RPMI7951 (cell line): ENCODE results near the gene PTPRJ. TPM values are rescaled to one million over a fixed set of nuclear protein-coding genes. Genes with fewer than 3 reads are reported as not detected.

Experiments used
- DNase-seq: peaks from one replicate; pipeline ENCODE4 v3.0.0-alpha.2; 2012; ENCODE audit warnings: low read depth
- total RNA-seq: library from RNA; depleted of rRNA; stranded (reverse); fragments of >200 nt; shearing (Covaris generic); gene quantifications from 2 replicates; pipeline ENCODE4 v1.2.3, GENCODE V29; 2014

PTPRJ gene
- total RNA-seq, 1 experiment from 2014 or later: 13.6 TPM

GRCh38 chr11:48037709-48038468, 57.5 kb downstream of the PTPRJ start:
- DNase-seq: peak; percentile 70

DNA sequence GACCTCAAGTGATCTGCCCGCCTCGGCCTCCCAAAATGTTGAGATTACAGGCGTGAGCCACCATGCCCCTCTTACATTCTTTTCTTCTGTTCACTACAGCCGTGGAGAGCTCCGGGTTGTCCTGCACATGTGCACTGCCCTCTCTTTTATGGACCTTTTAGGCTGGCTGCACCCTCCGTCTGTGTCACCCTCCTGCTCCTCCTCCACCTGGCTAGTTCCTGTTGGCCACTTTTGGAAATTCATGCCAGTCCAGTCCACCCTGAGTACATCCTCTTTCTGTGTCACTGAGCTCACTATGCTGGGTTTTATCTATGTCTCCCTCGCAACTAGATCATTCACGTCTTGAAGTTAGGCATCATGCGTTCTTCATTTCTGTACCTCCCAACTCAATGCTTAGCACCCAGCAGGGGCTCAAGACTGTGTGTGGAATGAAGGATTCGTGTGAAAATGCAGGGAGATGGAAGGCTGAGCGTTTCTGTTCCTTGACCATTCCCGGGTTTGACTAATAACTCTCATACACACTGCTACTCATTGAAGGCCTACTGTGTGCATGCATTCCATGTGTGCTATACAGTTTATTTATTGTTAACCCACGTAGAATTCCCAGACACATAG, 60.6 kb downstream of the PTPRJ start:
- DNase-seq: no peak

DNA sequence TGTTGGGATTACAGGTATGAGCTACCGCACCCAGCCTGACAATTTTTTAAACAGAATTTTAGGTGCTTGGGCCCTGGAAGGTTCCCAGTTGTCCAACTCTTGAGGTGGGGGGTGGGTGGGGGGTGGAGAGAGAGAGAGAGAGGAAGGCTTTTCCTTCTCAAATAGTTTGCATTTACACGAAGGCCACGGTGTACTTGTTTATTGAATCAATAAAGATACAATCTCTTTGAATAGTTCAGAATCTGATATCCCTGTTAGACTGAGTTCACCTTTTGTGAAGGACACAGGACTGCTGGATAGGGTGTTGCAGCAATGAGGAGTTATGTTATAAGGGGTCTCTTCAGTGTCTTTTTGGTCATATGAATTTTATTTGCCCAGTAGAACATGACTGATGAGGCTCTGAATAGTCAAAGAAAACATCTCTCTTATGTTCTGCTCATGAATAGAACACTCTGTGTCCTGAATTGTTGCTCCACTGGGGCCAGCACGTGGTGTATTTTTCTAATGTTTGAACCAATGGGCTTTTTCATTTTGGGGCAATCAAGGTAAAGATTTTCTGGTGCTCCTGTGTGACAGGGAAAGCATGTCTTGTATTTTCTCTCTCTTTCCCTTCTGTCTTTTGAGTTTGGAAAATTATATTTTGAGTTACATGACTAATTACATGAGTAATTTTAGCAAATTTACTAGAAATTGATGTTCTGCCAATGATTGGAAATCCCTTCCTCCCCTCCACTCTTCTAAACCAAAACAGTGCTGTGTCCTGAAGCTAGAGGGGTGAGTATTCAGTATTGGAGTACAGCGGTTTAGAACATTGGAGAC, 61.7 kb downstream of the PTPRJ start:
- DNase-seq: no peak

GRCh38 chr11:48043111-48043990, 63.0 kb downstream of the PTPRJ start:
- no peak for DNase-seq

GRCh38 chr11:48043991-48044512, 63.7 kb downstream of the PTPRJ start:
- DNase-seq: no peak

DNA sequence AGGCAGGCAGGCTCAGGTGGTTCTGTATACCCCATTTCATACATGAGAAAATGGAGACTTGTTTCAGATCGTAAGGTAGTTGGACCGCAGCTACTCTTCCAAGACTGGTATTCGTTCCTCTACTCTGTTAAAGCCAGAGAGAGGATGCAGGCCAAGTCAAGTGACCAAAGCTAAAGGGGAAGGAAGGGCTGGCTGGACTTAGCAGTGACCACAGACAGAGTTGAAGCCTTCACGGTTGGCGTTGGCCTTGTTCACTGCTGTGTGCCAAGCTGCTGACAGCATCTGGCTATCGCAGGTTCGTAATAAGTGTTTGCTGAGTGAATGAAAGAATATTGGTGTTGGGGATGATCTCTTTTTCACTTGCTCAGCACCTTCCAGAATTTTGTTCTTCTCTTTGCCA, 64.2 kb downstream of the PTPRJ start:
- no peak for DNase-seq

DNA sequence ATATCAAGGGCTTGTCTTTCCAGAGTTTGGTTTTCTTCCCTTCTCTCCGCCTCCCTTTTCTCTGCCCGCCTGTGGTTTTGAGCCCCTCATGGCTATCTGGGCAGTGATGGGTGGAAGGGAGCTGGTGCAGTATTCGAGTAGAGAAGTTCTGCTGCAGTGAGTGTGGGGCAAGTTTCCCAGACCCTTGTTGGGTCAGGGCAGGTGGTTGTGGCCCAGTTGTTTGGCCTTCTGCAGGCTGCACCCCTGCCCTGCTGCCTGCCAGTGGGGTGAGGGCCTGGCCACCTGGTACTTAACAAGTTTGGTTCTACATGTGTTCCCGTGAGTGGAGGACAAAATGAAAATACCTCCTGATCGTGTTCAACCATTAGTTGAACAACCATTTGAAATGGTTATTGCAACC, 65.2 kb downstream of the PTPRJ start:
- DNase-seq: no peak

GRCh38 chr11:48047616-48048015, 67.3 kb downstream of the PTPRJ start:
- peak; percentile 48 for DNase-seq

DNA sequence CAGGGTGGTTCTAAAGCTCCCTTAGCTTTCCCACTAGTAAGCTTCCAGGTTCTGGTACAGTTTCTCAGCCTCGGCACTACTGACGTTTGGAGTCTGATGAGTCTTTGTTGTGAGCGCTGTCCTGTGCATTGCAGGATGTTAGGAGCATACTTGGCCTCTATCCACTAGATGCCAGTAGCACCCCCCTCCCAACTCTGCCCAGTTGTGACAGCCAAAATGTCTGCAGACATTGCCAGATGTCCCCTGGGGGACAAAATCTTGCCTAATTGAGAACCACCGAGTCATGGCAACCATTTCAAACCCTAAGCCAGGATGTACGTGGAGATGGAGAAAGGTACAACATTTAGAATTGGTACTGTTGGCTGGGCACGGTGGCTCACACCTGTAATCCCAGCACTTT, 68.7 kb downstream of the PTPRJ start:
- no peak for DNase-seq

DNA sequence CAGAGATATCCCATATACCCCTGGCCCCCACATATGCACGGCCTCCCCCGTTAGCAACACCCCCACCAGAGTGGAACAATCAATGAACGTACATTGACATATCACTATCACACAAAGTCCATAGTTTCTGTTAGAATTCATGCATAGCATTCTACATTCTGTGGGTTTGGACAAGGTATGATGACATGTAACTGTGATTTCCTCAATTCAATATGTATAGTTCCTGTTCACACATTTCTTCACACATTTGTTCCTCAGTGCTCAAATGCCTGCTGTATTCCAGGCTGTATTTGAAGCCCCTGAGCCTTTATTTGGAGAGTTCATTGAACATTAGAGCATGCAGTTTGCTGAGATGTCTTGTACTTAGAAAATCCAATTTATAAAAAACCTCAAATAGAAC, 69.9 kb downstream of the PTPRJ start:
- DNase-seq: no peak

- no peak for DNase-seq
Observed at GRCh38 chr11:48051217-48051830, 71.0 kb downstream of the PTPRJ start.

GRCh38 chr11:48052183-48053044, 72.1 kb downstream of the PTPRJ start:
- peak; percentile 44 for DNase-seq

DNA sequence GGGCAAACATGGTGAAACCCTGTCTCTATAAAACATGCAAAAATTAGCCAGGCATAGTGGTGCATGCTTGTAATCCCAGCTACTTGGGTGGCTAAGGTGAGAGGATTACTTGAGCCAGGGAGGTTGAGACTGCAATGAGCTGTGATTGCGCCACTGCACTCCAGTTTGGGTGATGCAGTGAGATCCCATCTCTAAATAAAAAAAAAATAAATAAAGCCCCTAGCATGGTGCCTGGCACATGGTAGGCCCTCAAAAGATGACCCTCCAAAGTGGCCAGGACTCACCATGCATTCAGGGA, 74.6 kb downstream of the PTPRJ start:
- DNase-seq: no peak

DNA sequence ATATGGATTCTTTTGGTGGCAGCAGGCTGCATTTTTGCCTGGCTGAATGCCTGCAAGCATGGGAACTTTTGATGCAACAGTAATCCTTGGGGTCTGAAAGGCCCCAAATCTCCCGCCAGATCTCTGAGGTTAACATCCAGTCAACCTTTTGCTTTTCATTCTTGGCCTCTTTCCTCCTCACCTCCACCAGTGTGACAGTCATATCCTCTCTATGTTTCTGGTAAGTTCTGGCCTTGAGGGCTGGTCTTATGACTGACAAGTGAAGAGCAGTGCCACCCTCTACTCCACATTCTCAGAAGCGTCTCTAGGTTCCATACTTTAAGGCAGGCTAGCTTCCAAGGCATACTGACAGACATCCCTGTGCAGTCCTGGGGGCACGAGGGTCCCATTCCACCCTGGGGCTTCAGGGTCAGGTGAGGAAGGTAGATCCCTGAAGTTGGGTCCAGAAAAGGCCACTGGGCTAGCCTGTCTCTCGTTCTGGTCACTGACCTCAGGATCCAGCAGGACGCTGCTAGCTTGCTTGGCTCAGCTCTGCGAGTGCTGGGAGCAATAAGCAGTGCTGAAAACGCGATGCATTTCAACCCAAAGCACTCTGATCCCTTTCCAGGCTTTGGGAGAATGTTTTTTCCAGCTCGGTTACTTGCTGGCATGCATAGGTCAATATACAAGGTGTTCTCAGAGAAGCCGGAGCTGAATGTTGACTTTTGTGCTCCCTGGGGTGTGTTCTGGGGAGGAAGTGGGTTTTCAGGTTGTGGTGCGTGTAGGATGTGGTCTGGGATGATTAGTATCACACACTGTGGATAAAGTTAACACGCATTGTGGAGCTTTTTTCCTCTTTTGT, 75.2 kb downstream of the PTPRJ start:
- peak; percentile 88 for DNase-seq

GRCh38 chr11:48056325-48057183, 76.2 kb downstream of the PTPRJ start:
- DNase-seq: no peak

GRCh38 chr11:48058064-48058463, 77.7 kb downstream of the PTPRJ start:
- DNase-seq: no peak

- DNase-seq: no peak
Observed at GRCh38 chr11:48058788-48059187, 78.4 kb downstream of the PTPRJ start.

- DNase-seq: no peak
Observed at GRCh38 chr11:48062649-48063048, 82.3 kb downstream of the PTPRJ start.
